H1 (cell line): ENCODE results near the gene SRRM4. TPM values are rescaled to one million over a fixed set of nuclear protein-coding genes. Genes with fewer than 3 reads are reported as not detected.

ENCODE experiments used
- CTCF ChIA-PET: fragments of 300-600 bp; sonication (Branson Sonifier 250); formaldehyde crosslinking; loops from one replicate; lab custom pipeline; 2021; ENCODE audit not compliant: partially characterized antibody; lab: Charles Lee
- POLR2A ChIA-PET: fragments of 300-600 bp; sonication (Branson Sonifier 250); formaldehyde crosslinking; loops from one replicate; lab custom pipeline; 2021; ENCODE audit warnings: inconsistent platforms; ENCODE audit not compliant: partially characterized antibody; lab: Charles Lee
- DNase-seq, 2 experiments: peaks; one replicate each; pipeline versions ENCODE4 v3.0.0 to v3.0.0-alpha.2; 2010 to 2022; ENCODE audit warnings: low spot score in 2 of 2, low read depth in 1 of 2, mixed read lengths in 1 of 2
- FAIRE-seq: peaks from 2 replicates; lab custom pipeline; 2011; peaks lifted over from hg19 to GRCh38; lab: Jason Lieb, UNC
- H2AFZ ChIP-seq: 2 replicates; pipeline ENCODE4 v1.8.1; 2012; ENCODE audit warnings: low read length, inconsistent platforms
- H2AK5ac ChIP-seq: 2 replicates; pipeline ENCODE4 v1.6.1; 2013; ENCODE audit warnings: low read depth, low read length
- H2BK120ac ChIP-seq: replicated peaks from 2 replicates; pipeline ENCODE3; 2013; ENCODE audit warnings: low read depth, low read length, inconsistent platforms
- H2BK12ac ChIP-seq: 2 replicates; pipeline ENCODE4 v1.6.1; 2013; ENCODE audit warnings: low read depth, low read length
- H2BK15ac ChIP-seq: 2 replicates; pipeline ENCODE4 v1.6.1; 2013; ENCODE audit warnings: low read length
- H2BK20ac ChIP-seq: 2 replicates; pipeline ENCODE4 v1.6.1; 2013; ENCODE audit warnings: low read length
- H2BK5ac ChIP-seq: 2 replicates; pipeline ENCODE4 v1.6.1; 2013; ENCODE audit warnings: low read depth, low read length
- H3K14ac ChIP-seq: 2 replicates; pipeline ENCODE4 v1.6.1; 2013; ENCODE audit warnings: inconsistent platforms; ENCODE audit not compliant: insufficient read length
- H3K18ac ChIP-seq: 2 replicates; pipeline ENCODE4 v1.6.1; 2013; ENCODE audit warnings: low read length; ENCODE audit errors: extremely low read depth
- H3K23ac ChIP-seq: 2 replicates; pipeline ENCODE4 v1.6.1; 2013; ENCODE audit warnings: inconsistent platforms; ENCODE audit not compliant: insufficient read length
- H3K23me2 ChIP-seq: 2 replicates; pipeline ENCODE4 v1.6.1; 2013; ENCODE audit warnings: low read depth, low read length
- H3K27ac ChIP-seq: 2 replicates; pipeline ENCODE4 v1.6.1; 2011; ENCODE audit warnings: low read depth, low read length, inconsistent platforms
- H3K27me3 ChIP-seq, 4 experiments: replicated peaks in 1 of 4; 1 replicate in 1 of 4; 2 replicates in 3 of 4; pipeline versions ENCODE4 v1.6.1 to v1.8.1; 2011 to 2013; ENCODE audit warnings: low read length in 3 of 4, mild to moderate bottlenecking in 3 of 4, inconsistent platforms in 2 of 4, mixed read lengths in 2 of 4, moderate library complexity in 1 of 4; ENCODE audit not compliant: control insufficient read depth in 3 of 4, insufficient read depth in 3 of 4; ENCODE audit errors: extremely low read depth in 1 of 4
- H3K36me3 ChIP-seq, 4 experiments: 2 replicates each; pipeline versions ENCODE4 v1.6.1 to v1.8.1; 2011 to 2013; ENCODE audit warnings: mild to moderate bottlenecking in 4 of 4, low read length in 3 of 4, moderate library complexity in 2 of 4, control low read depth in 1 of 4, inconsistent platforms in 1 of 4; ENCODE audit not compliant: insufficient read depth in 4 of 4, control insufficient read depth in 2 of 4
- H3K4ac ChIP-seq: replicated peaks from 2 replicates; pipeline ENCODE3; 2013; ENCODE audit warnings: low read length, low read depth, mixed read lengths, inconsistent platforms; ENCODE audit not compliant: insufficient read length
- H3K4me1 ChIP-seq, 4 experiments: replicated peaks in 1 of 4; 1 replicate in 1 of 4; 2 replicates in 3 of 4; pipeline versions ENCODE4 v1.6.1 to v1.8.1; 2011 to 2013; ENCODE audit warnings: low read length in 3 of 4, inconsistent platforms in 2 of 4, mixed read lengths in 1 of 4; ENCODE audit not compliant: insufficient read depth in 4 of 4, control insufficient read depth in 3 of 4
- H3K4me2 ChIP-seq, 2 experiments: 2 replicates each; pipeline versions ENCODE4 v1.6.1 to v1.8.1; 2011 to 2013; ENCODE audit warnings: low read depth in 2 of 2, low read length in 2 of 2, control low read depth in 1 of 2, inconsistent platforms in 1 of 2, mild to moderate bottlenecking in 1 of 2; ENCODE audit not compliant: insufficient read depth in 1 of 2
- H3K4me3 ChIP-seq, 4 experiments: fragments of 200-600, 300-600 bp in 1 of 4; sonication (generic), shearing (Covaris generic), sonication (Bioruptor Twin) in 1 of 4; 2 replicates each; pipeline versions ENCODE4 v1.5.1 to v1.8.1; 2011 to 2016; ENCODE audit warnings: low read length in 4 of 4, low read depth in 3 of 4, control low read depth in 2 of 4, inconsistent platforms in 2 of 4, mild to moderate bottlenecking in 2 of 4, mixed read lengths in 1 of 4, moderate library complexity in 1 of 4; ENCODE audit not compliant: insufficient read depth in 2 of 4; ENCODE audit errors: extremely low read depth in 1 of 4
- H3K56ac ChIP-seq: replicated peaks from 2 replicates; pipeline ENCODE3; 2013; ENCODE audit warnings: low read depth, mild to moderate bottlenecking, mixed read lengths, low read length, inconsistent platforms; ENCODE audit not compliant: insufficient read length
- H3K79me1 ChIP-seq: 2 replicates; pipeline ENCODE4 v1.6.1; 2013; ENCODE audit warnings: low read depth, low read length, control low read depth
- H3K79me2 ChIP-seq, 2 experiments: 2 replicates each; pipeline versions ENCODE4 v1.6.1 to v1.8.1; 2012 to 2013; ENCODE audit warnings: low read length in 2 of 2, mild to moderate bottlenecking in 2 of 2, inconsistent platforms in 1 of 2; ENCODE audit not compliant: insufficient read depth in 2 of 2, control insufficient read depth in 1 of 2
- H3K9ac ChIP-seq, 4 experiments: replicated peaks in 1 of 4; 1 replicate in 1 of 4; 2 replicates in 3 of 4; pipeline versions ENCODE4 v1.6.1 to v1.8.1; 2011 to 2013; ENCODE audit warnings: low read depth in 3 of 4, low read length in 3 of 4, control low read depth in 2 of 4, mild to moderate bottlenecking in 2 of 4, moderate library complexity in 2 of 4, inconsistent platforms in 1 of 4; ENCODE audit errors: extremely low read depth in 1 of 4
- H3K9me3 ChIP-seq, 2 experiments: 2 replicates each; pipeline versions ENCODE4 v1.6.1 to v1.8.1; 2012 to 2013; ENCODE audit warnings: mild to moderate bottlenecking in 2 of 2, moderate library complexity in 2 of 2, control low read depth in 1 of 2, inconsistent platforms in 1 of 2, low read depth in 1 of 2, low read length in 1 of 2, mixed read lengths in 1 of 2; ENCODE audit not compliant: insufficient read depth in 2 of 2
- H4K20me1 ChIP-seq, 2 experiments: replicated peaks in 1 of 2; 2 replicates each; pipeline versions ENCODE3 to v1.8.1; 2011 to 2013; ENCODE audit warnings: inconsistent platforms in 2 of 2, low read length in 2 of 2, mild to moderate bottlenecking in 1 of 2; ENCODE audit not compliant: insufficient read depth in 2 of 2, control insufficient read depth in 1 of 2
- H4K5ac ChIP-seq: 2 replicates; pipeline ENCODE4 v1.6.1; 2013; ENCODE audit warnings: low read length, low read depth, mixed read lengths, inconsistent platforms; ENCODE audit not compliant: insufficient read length
- H4K8ac ChIP-seq: 2 replicates; pipeline ENCODE4 v1.8.0; 2013; ENCODE audit warnings: mild to moderate bottlenecking, moderate library complexity, low read length, inconsistent platforms; ENCODE audit not compliant: insufficient read depth; ENCODE audit errors: extremely low read depth
- H4K91ac ChIP-seq: replicated peaks from 2 replicates; pipeline ENCODE3; 2013; ENCODE audit warnings: low read length, mixed read lengths, inconsistent platforms; ENCODE audit not compliant: insufficient read length
- CBX5 ChIP-seq: fragments of 300-800, 300-1000 bp; sonication (generic); IDR thresholded peaks from 2 replicates; pipeline ENCODE4 v1.7.1; 2016; ENCODE audit warnings: antibody characterized with exemption, low read length, low read depth
- CTCF ChIP-seq, 3 experiments: IDR thresholded peaks; 1 replicate in 2 of 3; 2 replicates in 1 of 3; pipeline versions ENCODE4 v1.5.1 to v1.6.1; 2011; ENCODE audit warnings: low read length in 3 of 3, mild to moderate bottlenecking in 3 of 3, inconsistent platforms in 2 of 3, low read depth in 1 of 3, moderate library complexity in 1 of 3; ENCODE audit not compliant: insufficient read depth in 1 of 3; ENCODE audit errors: control extremely low read depth in 1 of 3
- GTF2F1 ChIP-seq: IDR thresholded peaks from 2 replicates; pipeline ENCODE4 v1.6.1; 2012; ENCODE audit warnings: low read depth, low read length, improper control_type of control experiment, borderline replicate concordance
- JUN ChIP-seq: IDR thresholded peaks from 2 replicates; pipeline ENCODE4 v1.6.1; 2011; ENCODE audit warnings: low read depth, mild to moderate bottlenecking, improper control_type of control experiment, low read length
- KDM5A ChIP-seq: fragments of 200-600 bp; IDR thresholded peaks from 2 replicates; pipeline ENCODE4 v1.7.1; 2012; ENCODE audit warnings: mild to moderate bottlenecking, low read length, inconsistent platforms, mixed read lengths
- MAX ChIP-seq: IDR thresholded peaks from 2 replicates; pipeline ENCODE4 v1.6.1; 2012; ENCODE audit warnings: inconsistent platforms
- RFX5 ChIP-seq: IDR thresholded peaks from 2 replicates; pipeline ENCODE4 v1.6.1; 2011; ENCODE audit warnings: low read depth, low read length, improper control_type of control experiment, borderline replicate concordance
- SIRT6 ChIP-seq: IDR thresholded peaks from one replicate; pipeline ENCODE4 v1.7.1; 2012; ENCODE audit warnings: low read length, inconsistent platforms
- SIX5 ChIP-seq: IDR thresholded peaks from 2 replicates; pipeline ENCODE4 v1.6.1; 2011; ENCODE audit warnings: mild to moderate bottlenecking, low read depth, low read length
- SP2 ChIP-seq: IDR thresholded peaks from 2 replicates; pipeline ENCODE4 v1.6.1; 2012; ENCODE audit warnings: mild to moderate bottlenecking, low read length, inconsistent platforms
- USF2 ChIP-seq: IDR thresholded peaks from 2 replicates; pipeline ENCODE4 v1.6.1; 2011; ENCODE audit warnings: low read length, improper control_type of control experiment
- WGBS, 2 experiments: shearing (Covaris generic) in 1 of 2; methylation state at CpG; one replicate each; pipeline versions ENCODE4 v1.1.6 to v1.1.7; 2013 to 2015; ENCODE audit warnings: low lambda C conversion rate in 2 of 2, mixed read lengths in 2 of 2, inconsistent platforms in 1 of 2, low coverage in 1 of 2, missing lambda C conversion rate in 1 of 2; ENCODE audit not compliant: insufficient replicate concordance in 2 of 2, insufficient coverage in 1 of 2, insufficient read length in 1 of 2; ENCODE audit errors: extremely low coverage in 1 of 2, missing lambda C conversion rate in 1 of 2; 5-methylcytosine and 5-hydroxymethylcytosine counted together
- polyA plus RNA-seq, 7 experiments: library from polyadenylated mRNA; depleted of rRNA in 3 of 7; stranded (reverse) in 5 of 7; unstranded in 2 of 7; fragments of >200 nt in 5 of 7; fragments of 200-250 nt in 2 of 7; gene quantifications; 1 replicate in 5 of 7; 2 replicates in 1 of 7; 4 replicates in 1 of 7; pipeline versions ENCODE4 v1.2.1 to v1.2.3, GENCODE V29; 2011 to 2013; ENCODE audit warnings: missing spikeins in 2 of 7, mixed read lengths in 2 of 7
- total RNA-seq: library from RNA; stranded (reverse); fragmentation: NEBNext Ultra II Directional; extraction: Animal tissue kit (Norgen Biotek cat#: 25700); gene quantifications from 2 replicates; pipeline ENCODE4 v1.2.1, GENCODE V29; 2021

The SRRM4 gene
- total and polyA plus RNA-seq, 2 of the 8 experiments (the other 6 are each of a cell fraction or from before 2014, with no cell fraction given): 0.53 to 1.1 TPM

GRCh38 chr12:119055977-119056376 is 74.6 kb downstream of the SRRM4 start:
- DNase-seq (no peak), FAIRE-seq (no peak)
- H4K8ac ChIP-seq: no peak overlapping the region
- H4K20me1 ChIP-seq: peaks cover 2% of the 10 kb centered on the region in 2 experiments
- H3K4me3 ChIP-seq: no peak overlapping the region
- no peak overlapping the region for H3K14ac ChIP-seq
- no peaks in the 10 kb centered on the region for H3K23me2 ChIP-seq
- H2AK5ac ChIP-seq: no peak overlapping the region
- H2AFZ ChIP-seq: no peak overlapping the region
- H3K4me1 ChIP-seq: peaks cover 0 to under 1% (median 0%) of the 10 kb centered on the region in 4 experiments; a peak in 2 of 7 replicates
- no peaks in the 10 kb centered on the region for H3K79me2 ChIP-seq
- H3K18ac ChIP-seq: no peak overlapping the region
- H3K27ac ChIP-seq: no peak overlapping the region
- no peak overlapping the region for H2BK15ac ChIP-seq
- H3K56ac ChIP-seq: no peak overlapping the region
- no peak overlapping the region for H4K5ac ChIP-seq
- H3K36me3 ChIP-seq: no peaks in the 10 kb centered on the region
- H3K27me3 ChIP-seq: no peaks in the 10 kb centered on the region; a peak in 1 of 7 replicates
- ChIA-PET CTCF (interaction anchor here (0.6 to 1.1 kb wide), 7 partner anchors 19 to 654 kb away, joined by 3 to 5 read pairs (median 3); no protein-coding TSS in a partner anchor), POLR2A (interaction anchor here (1.1 to 1.4 kb wide), 2 partner anchors 97 to 368 kb away, joined by 3 read pairs; no protein-coding TSS in a partner anchor)
- H2BK12ac ChIP-seq: no peak overlapping the region
- no peak overlapping the region for H2BK20ac ChIP-seq
- H3K9me3 ChIP-seq: no peaks in the 10 kb centered on the region; a peak in 1 of 4 replicates
- H3K79me1 ChIP-seq: no peaks in the 10 kb centered on the region
- H3K9ac ChIP-seq: no peak overlapping the region
- H3K23ac ChIP-seq: no peak overlapping the region
- no peak overlapping the region for H3K4ac ChIP-seq
- H2BK120ac ChIP-seq: no peak overlapping the region
- H2BK5ac ChIP-seq: no peak overlapping the region
- no peak overlapping the region for H3K4me2 ChIP-seq
- H4K91ac ChIP-seq: no peak overlapping the region
- WGBS, 2 experiments: 80% methylated on average over 3 of the region's 3 CpGs; no CpG with 5 or more reads in 1 of the 2 experiments
- no peak for TF ChIP-seq SIX5
- no peak for TF ChIP-seq CBX5
- no peak for TF ChIP-seq RFX5
- no peak for TF ChIP-seq MAX
- no peak for TF ChIP-seq USF2
- no peak for TF ChIP-seq CTCF (IDR thresholded peaks at IDR 0.05; ENCODE audit: control extremely low read depth in 1 of 3, insufficient read depth in 1 of 3, low read depth in 1 of 3, low read length in 3 of 3)
- no peak for TF ChIP-seq GTF2F1
- TF ChIP-seq JUN: no peak
- TF ChIP-seq SP2: no peak
- no peak for TF ChIP-seq KDM5A
- TF ChIP-seq SIRT6: no peak
